ENCODE measurements around the gene APOF.
"Not testable (repeated sequence)": the region's sequence is repeated elsewhere in the genome, so short reads cannot be mapped to it uniquely, and the experiment has no call there.

- TF ChIP-seq CTCF (IDR thresholded peaks at IDR 0.05; ENCODE audit: control extremely low read depth in 1 of 3, insufficient read depth in 1 of 3, low read depth in 1 of 3, low read length in 3 of 3); CHD7 (IDR thresholded peaks at IDR 0.05; ENCODE audit: insufficient replicate concordance, low read length): not testable (repeated sequence)
Measured at GRCh38 chr12:56401612-56402011, 39.0 kb upstream of the APOF start.
